HG02943 (cell line): ENCODE measurements around the gene CHMP1B.

Experiments
- ATAC-seq: cut with Tn5 transposase; IDR thresholded peaks from one replicate; pipeline ENCODE4 v1.9.1; 2021; ENCODE audit warnings: mild to moderate bottlenecking, low read depth, moderate library complexity; ENCODE audit not compliant: unreplicated experiment

CHMP1B gene, protein sequence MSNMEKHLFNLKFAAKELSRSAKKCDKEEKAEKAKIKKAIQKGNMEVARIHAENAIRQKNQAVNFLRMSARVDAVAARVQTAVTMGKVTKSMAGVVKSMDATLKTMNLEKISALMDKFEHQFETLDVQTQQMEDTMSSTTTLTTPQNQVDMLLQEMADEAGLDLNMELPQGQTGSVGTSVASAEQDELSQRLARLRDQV

DNA sequence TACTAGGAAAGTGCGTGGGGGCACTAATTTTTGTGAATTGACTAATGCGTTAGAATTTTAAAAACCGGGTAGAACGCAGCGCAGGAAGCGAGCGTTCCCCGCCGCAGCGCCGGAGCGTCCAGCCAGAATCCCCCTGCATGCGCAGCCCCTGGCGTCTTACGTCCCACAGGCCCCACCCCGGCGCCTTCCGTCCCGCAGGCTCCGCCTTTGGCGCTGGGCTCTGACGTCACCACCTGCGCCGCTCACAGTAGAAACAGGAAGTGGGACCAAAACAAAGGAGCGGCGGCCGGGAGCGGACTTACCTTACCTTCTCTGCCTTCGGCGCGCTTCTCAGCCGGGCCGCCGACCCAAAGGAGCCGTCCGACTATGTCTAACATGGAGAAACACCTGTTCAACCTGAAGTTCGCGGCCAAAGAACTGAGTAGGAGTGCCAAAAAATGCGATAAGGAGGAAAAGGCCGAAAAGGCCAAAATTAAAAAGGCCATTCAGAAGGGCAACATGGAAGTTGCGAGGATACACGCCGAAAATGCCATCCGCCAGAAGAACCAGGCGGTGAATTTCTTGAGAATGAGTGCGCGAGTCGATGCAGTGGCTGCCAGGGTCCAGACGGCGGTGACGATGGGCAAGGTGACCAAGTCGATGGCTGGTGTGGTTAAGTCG is at the start of gene CHMP1B:
Gene CHMP1B, plus strand, starts transcription at position 268 of the 660 bp plus-strand sequence. Its CDS starts 99 bp downstream, at position 367.
- ATAC-seq = peak; percentile 95

DNA sequence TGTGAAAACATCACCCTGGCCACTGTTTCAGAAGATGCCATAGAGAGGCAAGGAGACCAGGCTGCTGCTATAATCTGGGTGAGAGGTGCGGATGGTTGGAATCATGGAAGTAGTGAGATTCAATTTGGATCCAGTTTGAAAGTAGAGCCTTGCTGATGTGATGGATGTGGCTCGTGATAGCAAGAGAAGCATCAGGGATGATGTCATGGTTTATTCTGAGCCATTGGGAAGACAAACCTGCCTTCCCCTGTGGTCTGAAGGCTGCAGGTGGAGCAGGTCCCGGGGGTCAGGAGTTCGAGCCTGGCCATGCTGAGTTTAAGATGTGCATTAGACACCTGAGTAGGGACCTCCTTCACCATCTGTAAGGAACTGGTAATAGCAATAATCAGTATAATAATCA is 49.6 kb upstream of the CHMP1B start:
- ATAC-seq = no peak

DNA sequence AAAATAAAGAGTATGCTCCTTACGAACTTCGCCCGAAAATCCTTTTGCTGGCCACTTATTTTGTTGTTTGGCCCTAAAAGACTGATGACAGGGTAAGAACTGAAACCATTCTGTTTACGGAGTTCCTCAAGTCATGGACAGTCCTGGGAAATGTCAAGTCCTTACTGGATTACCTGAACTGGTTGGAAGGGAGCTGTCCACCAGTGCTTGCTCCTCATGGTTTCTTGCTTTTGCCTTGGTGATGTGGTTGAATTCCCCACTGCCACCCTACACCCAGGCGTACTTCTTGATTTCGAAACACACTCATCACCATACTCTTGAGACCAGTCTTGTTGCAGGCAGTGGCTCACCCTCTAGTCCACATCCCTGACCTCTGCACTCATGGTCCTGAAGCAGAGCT is 49.1 kb upstream of the CHMP1B start:
- ATAC-seq = no peak

DNA sequence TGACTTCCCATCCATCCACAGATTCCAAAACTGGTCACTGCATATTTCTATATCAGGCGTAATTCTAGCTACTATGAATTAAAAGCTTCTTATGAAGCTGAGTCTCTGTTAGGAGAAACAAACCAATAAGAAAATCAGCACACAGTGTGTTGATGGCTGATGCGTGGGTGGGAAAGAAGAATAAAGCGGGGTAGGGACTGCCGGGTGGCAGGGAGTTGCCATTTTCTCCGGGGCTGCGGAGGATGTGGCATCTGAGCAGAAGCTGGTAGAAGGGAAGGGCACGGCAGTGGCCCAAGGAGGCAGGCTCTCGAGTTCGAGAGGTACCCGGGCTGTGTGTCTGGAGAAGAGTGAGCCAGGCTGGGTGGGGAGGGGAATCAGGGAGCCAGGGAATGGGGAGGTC is 48.6 kb upstream of the CHMP1B start:
- no peak for ATAC-seq

DNA sequence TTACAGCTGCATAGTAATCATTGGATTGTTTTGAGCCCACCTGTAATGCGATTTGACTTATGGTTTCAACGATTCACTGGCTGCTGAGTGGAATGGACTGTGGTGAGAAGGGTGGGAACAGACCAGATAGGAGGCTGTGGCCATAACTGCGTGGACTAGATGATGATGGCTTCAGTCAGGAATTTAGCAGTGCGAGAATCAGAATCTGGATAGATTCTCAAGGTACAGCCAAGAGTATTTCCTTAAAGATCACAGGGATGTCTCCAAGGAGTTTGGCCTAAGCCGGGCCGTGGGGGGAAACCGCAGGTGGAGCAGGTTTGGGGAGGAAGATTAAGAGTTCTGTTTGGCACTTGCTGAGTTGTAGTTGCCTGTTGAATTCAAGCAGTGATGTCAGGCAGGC is 44.0 kb upstream of the CHMP1B start:
- no peak for ATAC-seq

DNA sequence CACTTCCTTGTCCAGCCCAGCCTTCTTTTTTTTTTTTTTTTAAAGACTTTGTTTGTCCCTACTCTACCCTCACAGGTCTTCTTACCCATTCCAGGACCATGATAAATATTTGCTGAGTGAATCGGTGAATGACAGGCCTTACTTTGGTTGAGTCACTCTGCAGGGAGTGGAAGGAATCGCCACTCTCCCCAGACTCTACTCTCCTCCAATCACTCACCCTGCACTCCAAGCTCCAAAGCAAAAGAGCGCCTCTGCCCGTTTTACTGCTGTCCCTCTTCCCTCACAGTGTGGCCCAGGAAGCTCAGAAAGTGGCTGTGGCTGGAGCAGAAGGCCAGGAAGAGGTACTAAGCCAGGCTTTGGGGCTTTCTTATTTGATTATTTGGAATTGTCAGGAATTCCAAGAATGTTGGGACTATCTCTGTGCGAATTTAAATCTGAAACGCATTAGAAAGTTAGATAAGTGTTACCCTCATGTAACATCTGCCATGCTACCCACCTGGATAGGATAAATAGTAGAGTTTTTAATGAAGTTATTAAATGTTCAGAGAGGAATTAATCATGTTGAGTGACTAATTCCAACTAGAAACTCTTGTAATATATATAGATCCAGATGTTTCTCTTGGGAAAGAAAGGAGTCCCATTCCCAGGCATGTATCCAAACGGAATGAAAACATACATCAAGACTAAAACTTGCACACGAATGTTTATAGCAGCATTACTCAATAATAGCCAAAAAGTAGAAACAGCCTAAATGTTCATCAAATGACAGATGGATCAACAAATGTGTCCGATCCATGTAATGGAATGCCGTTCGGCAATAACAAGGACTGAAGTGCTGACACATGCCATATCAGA is 43.0 kb upstream of the CHMP1B start:
- no peak for ATAC-seq

DNA sequence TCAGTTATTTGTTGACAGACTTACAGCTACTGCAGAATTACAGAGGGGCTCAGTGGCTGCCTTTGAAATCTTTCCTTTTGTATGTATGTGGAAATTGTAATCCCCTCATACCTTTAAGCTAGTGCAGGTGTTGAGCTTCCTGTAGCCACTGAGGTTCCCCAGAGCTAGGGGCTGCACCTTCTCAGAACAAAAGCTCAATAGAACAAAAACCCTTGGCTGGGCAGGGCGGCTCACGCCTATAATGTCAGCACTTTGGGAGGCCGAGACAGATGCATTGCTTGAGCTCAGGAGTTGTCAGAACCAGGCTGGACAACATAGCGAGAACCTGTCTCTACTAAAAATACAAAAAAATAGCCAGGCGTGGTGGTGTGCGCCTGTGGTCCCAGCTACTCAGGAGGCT is 41.3 kb upstream of the CHMP1B start:
- ATAC-seq = no peak

DNA sequence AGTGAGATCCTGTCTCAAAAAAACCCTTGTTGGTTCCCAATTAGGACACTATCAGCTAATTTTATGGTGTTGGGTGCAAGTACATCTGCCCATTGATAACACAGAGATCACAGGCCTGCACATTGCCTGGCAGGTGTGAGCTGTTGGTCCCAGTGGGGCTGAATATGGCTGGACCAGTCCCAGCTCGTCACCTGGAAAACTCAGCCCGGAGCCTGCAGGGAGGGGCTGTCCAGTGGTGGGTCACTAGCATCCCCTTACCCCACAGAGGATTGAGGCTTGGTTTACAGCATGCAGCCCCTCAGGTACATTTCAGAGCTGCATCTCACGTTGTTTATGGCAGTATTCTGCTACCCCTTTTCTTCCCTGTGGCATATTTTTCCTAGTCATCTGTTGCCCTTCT is 40.8 kb upstream of the CHMP1B start:
- ATAC-seq = no peak

DNA sequence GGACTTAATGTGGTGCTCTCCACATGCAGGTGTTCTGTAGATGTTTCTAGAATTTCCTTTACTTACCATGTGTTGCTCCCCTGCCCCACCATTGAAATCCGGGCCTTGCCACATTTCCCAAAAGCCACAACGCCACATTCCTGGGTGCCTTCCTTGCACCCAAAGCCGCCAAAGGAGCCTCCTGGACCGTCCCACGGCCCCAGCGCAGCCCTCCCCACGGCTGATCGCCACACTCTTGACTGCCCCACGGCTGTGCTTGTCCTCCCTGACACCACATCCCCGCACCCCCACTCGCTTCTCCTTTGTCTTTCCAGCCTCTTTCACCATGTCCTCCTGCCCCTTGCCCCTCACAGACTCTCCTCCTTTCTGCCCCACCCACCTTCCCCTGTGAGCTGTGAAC is 40.2 kb upstream of the CHMP1B start:
- no peak for ATAC-seq

DNA sequence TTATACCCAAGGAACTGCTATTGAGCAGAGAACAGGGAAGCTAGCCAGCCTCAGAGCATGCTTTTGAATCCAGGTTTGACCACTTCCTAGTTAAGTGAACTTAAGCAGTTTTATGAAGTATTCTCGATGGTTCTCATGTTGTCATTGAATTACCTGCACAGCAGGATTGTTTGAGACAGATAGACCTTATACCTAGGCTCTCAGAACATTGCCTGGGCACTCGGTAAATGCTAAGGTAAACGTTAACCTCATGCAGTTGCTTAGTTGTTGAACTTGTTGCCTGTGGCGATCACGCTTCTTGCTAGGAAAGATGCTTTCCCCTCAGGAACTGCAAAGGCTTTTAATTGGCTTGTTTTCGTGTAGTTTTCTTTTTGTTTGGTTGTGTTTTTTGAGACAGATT is 34.0 kb upstream of the CHMP1B start:
- no peak for ATAC-seq

DNA sequence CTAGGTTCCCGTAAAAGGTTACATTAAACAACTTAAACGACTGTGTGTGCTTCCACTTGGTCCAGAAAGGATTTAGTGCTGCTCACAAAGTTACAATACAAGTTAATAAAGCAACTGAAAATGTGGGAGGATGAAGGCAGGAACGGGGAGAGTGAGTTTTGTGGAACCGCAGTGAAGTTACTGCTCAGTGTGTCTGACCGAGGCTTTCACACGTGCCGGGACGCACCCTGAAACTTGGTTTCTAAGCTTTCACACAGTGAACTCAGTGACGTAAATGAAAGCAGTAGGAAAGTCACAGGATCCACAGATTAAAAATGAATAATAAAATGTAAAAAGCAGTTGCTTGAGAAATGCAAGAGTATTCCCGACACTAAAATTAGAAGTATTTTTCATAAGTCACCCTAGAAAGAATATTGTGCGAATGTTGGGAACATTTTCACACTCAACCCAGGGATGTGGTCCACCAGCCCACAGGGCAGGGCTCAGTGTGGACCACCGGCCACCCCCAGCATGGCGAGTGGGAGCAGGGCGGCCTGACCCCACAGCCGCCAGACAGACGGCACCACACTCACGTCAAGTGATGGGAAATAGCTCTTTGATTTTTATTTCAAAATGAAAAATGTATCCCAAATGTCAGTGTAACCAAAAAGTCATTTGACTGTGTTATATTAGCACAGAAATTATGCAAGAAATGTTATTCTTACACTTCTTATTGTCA is 32.6 kb upstream of the CHMP1B start:
- no peak for ATAC-seq

DNA sequence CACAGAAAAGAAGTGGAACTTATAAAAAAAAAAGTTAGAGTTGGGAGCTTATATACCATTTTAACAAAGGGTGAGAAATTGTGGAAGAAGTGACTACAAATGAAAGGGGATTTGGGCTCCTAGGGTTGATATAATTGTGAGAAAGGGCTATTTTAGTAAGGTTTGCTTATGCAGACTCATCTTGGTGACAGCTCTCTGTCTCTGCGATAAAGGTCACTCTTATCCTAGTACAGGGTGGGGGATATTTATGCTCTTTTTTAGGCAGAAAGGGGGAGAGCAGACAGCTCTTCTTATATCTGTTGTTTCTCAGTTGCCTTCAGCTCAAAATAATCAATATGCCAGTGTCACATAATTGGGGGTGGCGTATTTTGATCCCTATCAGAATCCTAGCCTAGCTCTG is 31.3 kb upstream of the CHMP1B start:
- no peak for ATAC-seq

DNA sequence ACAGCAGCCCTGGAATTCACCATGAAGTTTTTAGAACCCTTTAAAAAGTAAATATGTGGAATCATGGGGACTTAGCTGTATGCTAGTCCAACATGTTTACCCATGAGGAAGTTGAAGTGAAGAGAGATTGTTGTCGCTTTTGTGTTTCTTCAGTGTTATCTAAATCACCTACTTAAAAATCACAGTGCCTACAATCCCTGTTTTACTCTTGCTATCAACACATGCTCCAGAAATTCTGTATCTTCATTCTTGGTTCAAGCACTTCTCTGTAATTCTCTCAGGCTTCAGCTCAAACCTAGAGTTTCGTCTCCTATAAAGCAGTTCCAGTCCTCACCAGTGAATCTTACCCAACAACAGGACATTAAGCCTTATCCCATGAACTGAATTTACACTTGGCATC is 30.5 kb upstream of the CHMP1B start:
- ATAC-seq = no peak

DNA sequence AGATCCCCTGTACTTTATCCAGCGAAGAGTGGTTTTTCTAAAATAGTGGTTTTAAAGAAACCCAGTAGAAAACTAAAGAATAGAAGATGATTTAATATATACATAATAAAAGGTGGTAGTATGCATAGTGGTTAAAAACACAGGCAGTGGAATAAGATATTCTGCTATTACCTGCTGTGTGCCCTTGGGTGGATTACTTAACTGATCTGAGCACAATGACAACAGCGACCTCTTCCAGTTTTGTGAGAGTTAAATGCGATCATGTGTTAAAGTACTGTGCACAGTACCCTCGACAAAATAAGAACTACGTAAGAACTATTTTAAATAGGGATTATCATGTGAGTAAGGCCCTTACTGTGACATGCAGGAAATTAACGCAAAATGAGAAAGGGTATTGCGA is 30.0 kb upstream of the CHMP1B start:
- no peak for ATAC-seq

DNA sequence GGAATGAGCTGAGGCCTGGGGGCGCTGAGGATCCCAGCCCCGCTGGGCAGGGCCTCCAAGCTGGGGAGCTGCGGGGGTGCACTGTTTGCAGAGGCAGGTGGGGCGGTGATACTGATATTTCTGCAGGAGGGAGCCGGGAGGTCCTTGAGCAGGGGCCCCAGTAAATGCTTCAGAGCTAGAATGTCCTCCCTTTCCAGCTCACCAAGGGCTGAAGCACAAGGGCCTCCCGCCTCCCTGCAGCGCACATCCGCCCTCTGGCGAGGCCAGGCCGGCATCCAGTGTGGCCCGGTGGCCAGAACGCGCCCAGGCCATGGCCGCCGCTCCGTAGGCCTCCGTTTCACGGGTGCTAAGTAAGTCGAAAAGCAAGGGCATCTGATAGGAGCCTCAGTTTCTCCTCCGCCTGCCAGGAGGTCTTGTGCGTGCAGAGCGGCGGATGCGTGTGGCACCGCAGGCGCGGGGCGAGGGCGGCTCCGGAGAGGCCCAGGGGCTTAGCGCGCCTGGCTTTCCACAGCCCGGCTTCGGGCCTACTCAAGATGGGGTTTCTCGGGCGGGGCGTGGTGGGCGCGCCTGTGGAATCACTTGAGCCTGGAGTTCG is 29.5 kb upstream of the CHMP1B start:
- ATAC-seq = no peak

DNA sequence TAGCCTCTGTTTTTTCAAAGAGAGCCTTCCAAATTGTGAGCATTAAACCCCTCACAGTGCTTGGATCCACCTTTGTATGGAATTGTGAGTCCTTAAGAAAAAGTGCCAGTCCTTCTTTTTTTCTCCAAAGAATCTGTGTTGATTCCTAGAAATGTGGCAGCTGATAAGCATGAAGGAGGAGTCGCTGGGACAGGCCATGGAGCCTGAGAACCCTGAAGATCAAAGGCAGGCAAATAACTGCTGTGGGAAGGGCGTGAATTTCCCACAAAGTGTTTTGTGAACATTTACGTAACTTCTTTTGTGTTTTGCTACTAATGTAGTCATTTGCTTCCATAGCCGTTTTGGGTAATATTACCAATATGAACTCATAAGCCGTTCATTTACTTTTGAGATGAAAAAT is 27.7 kb upstream of the CHMP1B start:
- no peak for ATAC-seq

DNA sequence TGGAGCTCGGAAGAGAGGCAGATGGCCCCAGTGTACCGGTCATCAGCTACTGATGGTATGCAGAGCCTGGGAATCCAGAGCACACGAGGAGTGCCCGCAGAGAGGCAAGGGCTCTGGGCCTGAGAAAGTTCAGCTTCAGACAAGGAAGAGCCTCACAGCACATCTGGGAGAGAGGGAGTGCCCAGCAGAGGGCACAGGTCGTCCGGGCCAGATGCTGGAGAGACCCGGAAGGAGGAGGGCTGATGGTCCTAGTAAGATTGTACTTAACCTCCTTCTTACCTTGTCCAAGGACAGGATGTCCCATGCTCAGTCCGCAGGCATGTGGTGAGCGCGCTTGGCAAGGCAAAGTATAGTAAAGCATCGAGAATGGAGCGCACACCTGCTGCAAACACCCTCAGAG is 24.4 kb upstream of the CHMP1B start:
- ATAC-seq = no peak

DNA sequence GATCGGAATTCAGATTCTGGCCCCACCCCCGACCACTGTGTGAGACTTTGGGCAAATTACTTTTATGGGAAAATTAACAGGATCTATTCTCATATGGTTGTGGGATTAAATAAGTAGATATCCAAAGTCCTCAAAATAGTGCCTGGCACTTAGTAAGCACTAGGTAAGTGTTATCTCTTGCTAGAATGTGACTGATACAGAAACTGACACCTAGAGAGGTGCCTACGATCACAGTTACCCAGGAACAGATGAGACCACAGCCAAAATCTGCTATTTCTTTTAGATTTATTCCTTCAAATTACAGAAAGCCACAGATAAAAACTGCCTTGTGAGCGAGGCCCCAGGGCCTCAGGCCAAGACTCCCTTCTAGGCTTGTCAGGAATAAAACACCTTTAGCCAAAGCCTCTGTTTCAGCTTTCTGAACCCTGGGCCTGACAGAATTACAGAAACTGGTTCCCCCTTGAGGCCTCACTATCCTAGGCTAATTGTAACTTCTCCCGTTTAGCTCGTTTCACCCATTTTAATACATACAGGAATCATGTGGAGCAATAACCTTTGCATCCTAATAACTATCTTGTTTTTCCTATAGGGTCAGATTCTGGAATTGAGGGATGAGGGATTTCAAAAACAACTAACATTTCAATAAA is 22.3 kb upstream of the CHMP1B start:
- no peak for ATAC-seq

DNA sequence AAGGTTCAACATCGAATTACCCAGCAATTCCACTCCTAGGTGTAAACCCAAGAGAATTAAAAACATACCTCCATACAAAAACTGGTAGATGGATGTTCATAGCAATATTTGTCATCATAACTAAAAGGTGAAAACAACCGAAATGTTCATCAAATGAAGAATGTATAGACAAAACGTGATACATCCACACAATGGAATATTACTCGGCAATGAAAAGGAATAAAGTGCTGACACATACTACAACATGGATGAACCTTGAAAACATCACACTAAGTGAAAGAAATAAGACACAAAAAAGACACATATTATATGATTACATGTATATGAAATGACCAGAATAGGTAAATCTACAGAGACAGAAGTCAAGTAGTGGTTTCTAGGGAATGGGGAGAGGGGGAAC is 20.6 kb upstream of the CHMP1B start:
- ATAC-seq = no peak

DNA sequence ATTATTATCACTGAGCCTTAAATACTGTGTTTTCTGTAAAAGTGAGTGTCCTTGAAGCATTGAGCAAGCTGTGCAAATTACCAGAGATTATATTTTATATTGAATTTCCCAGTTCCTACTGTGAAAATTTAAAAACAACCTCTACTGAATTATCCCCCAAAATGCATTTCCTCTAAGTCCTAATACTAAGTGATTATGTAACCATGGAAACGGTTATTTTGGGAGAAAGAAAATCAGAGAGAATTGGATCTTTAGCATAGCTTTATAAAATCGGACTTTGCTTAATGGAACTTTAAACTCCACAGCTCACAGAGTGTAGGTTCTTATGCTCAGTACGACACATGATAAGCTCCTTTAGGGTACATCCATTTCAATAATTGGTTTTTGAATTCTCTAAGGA is 19.3 kb upstream of the CHMP1B start:
- no peak for ATAC-seq
